ENCODE results near the gene MAPK14.

DNA sequence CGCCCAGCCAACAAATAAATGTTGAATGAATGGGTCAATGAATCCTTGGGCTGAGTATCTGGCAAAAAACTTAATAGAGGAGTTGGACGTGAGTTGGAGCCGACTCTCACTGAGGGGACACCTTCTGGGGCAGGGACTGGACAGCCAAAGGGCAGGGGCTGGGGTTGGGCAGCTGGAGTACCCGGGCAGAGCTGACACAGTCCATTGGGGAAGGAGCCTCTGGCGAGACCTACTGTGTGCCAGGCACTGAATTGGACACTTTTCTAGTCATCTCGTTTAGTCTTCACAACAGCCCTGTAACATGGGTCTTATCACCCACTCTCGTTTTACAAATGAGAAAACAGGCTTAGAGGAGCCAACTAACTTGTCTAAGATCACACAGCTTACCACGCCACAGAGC lies 98.0 kb downstream of the MAPK14 start:
- TF ChIP-seq, protein P1, sequence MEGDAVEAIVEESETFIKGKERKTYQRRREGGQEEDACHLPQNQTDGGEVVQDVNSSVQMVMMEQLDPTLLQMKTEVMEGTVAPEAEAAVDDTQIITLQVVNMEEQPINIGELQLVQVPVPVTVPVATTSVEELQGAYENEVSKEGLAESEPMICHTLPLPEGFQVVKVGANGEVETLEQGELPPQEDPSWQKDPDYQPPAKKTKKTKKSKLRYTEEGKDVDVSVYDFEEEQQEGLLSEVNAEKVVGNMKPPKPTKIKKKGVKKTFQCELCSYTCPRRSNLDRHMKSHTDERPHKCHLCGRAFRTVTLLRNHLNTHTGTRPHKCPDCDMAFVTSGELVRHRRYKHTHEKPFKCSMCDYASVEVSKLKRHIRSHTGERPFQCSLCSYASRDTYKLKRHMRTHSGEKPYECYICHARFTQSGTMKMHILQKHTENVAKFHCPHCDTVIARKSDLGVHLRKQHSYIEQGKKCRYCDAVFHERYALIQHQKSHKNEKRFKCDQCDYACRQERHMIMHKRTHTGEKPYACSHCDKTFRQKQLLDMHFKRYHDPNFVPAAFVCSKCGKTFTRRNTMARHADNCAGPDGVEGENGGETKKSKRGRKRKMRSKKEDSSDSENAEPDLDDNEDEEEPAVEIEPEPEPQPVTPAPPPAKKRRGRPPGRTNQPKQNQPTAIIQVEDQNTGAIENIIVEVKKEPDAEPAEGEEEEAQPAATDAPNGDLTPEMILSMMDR (IDR thresholded peaks at IDR 0.05; ENCODE audit: low read length): no peak
- TF ChIP-seq EZH2 (IDR thresholded peaks at IDR 0.05; ENCODE audit: borderline replicate concordance, low read length): no peak
